OCI-LY3 (cell line): Measurements from ENCODE around the gene NKAIN2.

Experiments
- CTCF ChIP-seq: fragments of 200-600, 300-600 bp; sonication (generic); IDR thresholded peaks from 2 replicates; pipeline ENCODE4 v1.5.1; 2014; ENCODE audit warnings: antibody characterized with exemption, low read length, low read depth
- EZH2phosphoT487 ChIP-seq: fragments of 200-600 bp; shearing (Covaris generic); IDR thresholded peaks from 2 replicates; pipeline ENCODE4 v1.6.1; 2018; ENCODE audit warnings: antibody characterized with exemption, mixed run types, low read depth

- TF ChIP-seq CTCF: no peak
- TF ChIP-seq EZH2phosphoT487: no peak
These were observed 106.3 kb downstream of the NKAIN2 start for GRCh38 chr6:123909989-123910388.
